ENCODE results near the gene ARID4B. TPM values are rescaled to one million over a fixed set of nuclear protein-coding genes. Genes with fewer than 3 reads are reported as not detected.

ARID4B gene
- polyA plus RNA-seq, 2 of the 4 experiments (the other 2 are of a cell fraction) = 14.9 to 16.0 TPM

GRCh38 chr1:235213752-235214151 lies 114.2 kb downstream of the ARID4B start:
- Histone ChIP-seq H3K4me2 (no peak overlapping the region), H3K4me3 (no peak overlapping the region), H3K27ac (no peak overlapping the region), H3K4me1 (no peaks in the 10 kb centered on the region), H3K9me3 (no peaks in the 10 kb centered on the region)
- FAIRE-seq (no peak), DNase-seq (ENCODE audit: low read depth in 1 of 2, low spot score in 1 of 2) (no peak), ATAC-seq (no peak)
- TF ChIP-seq FOSL2 (IDR thresholded peaks at IDR 0.05) (no peak), FOSL2 (CRISPR knock-in tag; IDR thresholded peaks at IDR 0.05) (no peak), JUNB (IDR thresholded peaks at IDR 0.05) (no peak), RNF2 (IDR thresholded peaks at IDR 0.05; ENCODE audit: borderline replicate concordance, low read depth) (no peak), NFE2L2 (conservative IDR thresholded peaks at IDR 0.05; ENCODE audit: low read length) (no peak), MYC (IDR thresholded peaks at IDR 0.05; ENCODE audit: borderline replicate concordance, low read length) (no peak), TP53 (CRISPR knock-in tag; IDR thresholded peaks at IDR 0.05) (no peak), CHD4 (IDR thresholded peaks at IDR 0.05; ENCODE audit: borderline replicate concordance) (no peak), HEYL (CRISPR knock-in tag; IDR thresholded peaks at IDR 0.05) (no peak), HOXA7 (CRISPR knock-in tag; IDR thresholded peaks at IDR 0.05) (no peak), PHF8 (IDR thresholded peaks at IDR 0.05; ENCODE audit: borderline replicate concordance, low read depth) (no peak), CBX8 (IDR thresholded peaks at IDR 0.05) (no peak), FOXS1 (CRISPR knock-in tag; IDR thresholded peaks at IDR 0.05) (no peak)
- POLR2A ChIA-PET = no interaction called here
- 92% methylated on average over 6 of the region's 6 CpGs for WGBS (ENCODE audit: missing lambda C conversion rate)
- CTCF ChIA-PET = no interaction called here

GRCh38 chr1:235211517-235211916 lies 116.5 kb downstream of the ARID4B start:
- H3K4me3 ChIP-seq = no peak overlapping the region
- ATAC-seq (no peak), FAIRE-seq (no peak), DNase-seq (ENCODE audit: low read depth in 1 of 2, low spot score in 1 of 2) (no peak)
- H3K9me3 ChIP-seq = no peaks in the 10 kb centered on the region
- no peak overlapping the region for H3K4me2 ChIP-seq
- POLR2A ChIA-PET = no interaction called here
- H3K27ac ChIP-seq = no peak overlapping the region
- H3K4me1 ChIP-seq = no peaks in the 10 kb centered on the region
- CTCF ChIA-PET = interaction anchor here (1.2 to 1.4 kb wide), 2 partner anchors 10 to 205 kb away, joined by 3 read pairs; no protein-coding TSS in a partner anchor
- TF ChIP-seq ELK1 (IDR thresholded peaks at IDR 0.05; ENCODE audit: low read depth, low read length) (no peak), CEBPB (IDR thresholded peaks at IDR 0.05) (no peak), E2F6 (IDR thresholded peaks at IDR 0.05; ENCODE audit: borderline replicate concordance, low read depth) (no peak), HOXB13 (CRISPR knock-in tag; IDR thresholded peaks at IDR 0.05; ENCODE audit: low read depth) (no peak), POLR2A (IDR thresholded peaks at IDR 0.05; ENCODE audit: low read length) (no peak), ZSCAN20 (CRISPR knock-in tag; IDR thresholded peaks at IDR 0.05) (no peak), ZNF302 (CRISPR knock-in tag; IDR thresholded peaks at IDR 0.05) (no peak), KDM5A (IDR thresholded peaks at IDR 0.05) (no peak)
- 68% methylated on average over 3 of the region's 3 CpGs for WGBS (ENCODE audit: missing lambda C conversion rate)

- POLR2A ChIA-PET = no interaction called here
- 91% methylated on average over 2 of the region's 2 CpGs for WGBS (ENCODE audit: missing lambda C conversion rate)
- ATAC-seq = no peak
Measured at GRCh38 chr1:235207209-235207565, 120.8 kb downstream of the ARID4B start.

More at GRCh38 chr1:235207209-235207565, 120.8 kb downstream of the ARID4B start:
- Histone ChIP-seq H3K4me1 (no peaks in the 10 kb centered on the region), H3K27ac (no peak overlapping the region), H3K4me3 (no peak overlapping the region), H3K4me2 (no peak overlapping the region), H3K9me3 (no peaks in the 10 kb centered on the region)
- no peak for TF ChIP-seq JUN (IDR thresholded peaks at IDR 0.05)
- TF ChIP-seq KDM5A (IDR thresholded peaks at IDR 0.05) = no peak
- TF ChIP-seq FOSB (CRISPR knock-in tag; IDR thresholded peaks at IDR 0.05) = no peak
- no peak for TF ChIP-seq FOXS1 (CRISPR knock-in tag; IDR thresholded peaks at IDR 0.05)
- TF ChIP-seq HMGXB4 (CRISPR knock-in tag; IDR thresholded peaks at IDR 0.05; ENCODE audit: borderline replicate concordance) = no peak
- no peak for TF ChIP-seq PHF8 (IDR thresholded peaks at IDR 0.05; ENCODE audit: borderline replicate concordance, low read depth)
- TF ChIP-seq RCOR1 (IDR thresholded peaks at IDR 0.05; ENCODE audit: low read depth, low read length) = no peak
- no peak for TF ChIP-seq NFE2L2 (conservative IDR thresholded peaks at IDR 0.05; ENCODE audit: low read length)
- no peak for TF ChIP-seq CTCF (IDR thresholded peaks at IDR 0.05)
- no peak for TF ChIP-seq CHD4 (IDR thresholded peaks at IDR 0.05; ENCODE audit: borderline replicate concordance)
- no peak for TF ChIP-seq MYC (IDR thresholded peaks at IDR 0.05; ENCODE audit: borderline replicate concordance, low read length)
- TF ChIP-seq JUNB (IDR thresholded peaks at IDR 0.05) = no peak
- no peak for TF ChIP-seq PBX3 (IDR thresholded peaks at IDR 0.05)
- no peak for TF ChIP-seq MAFK (IDR thresholded peaks at IDR 0.05; ENCODE audit: partially characterized antibody)
- TF ChIP-seq HOXB13 (CRISPR knock-in tag; IDR thresholded peaks at IDR 0.05; ENCODE audit: low read depth) = no peak
- no peak for TF ChIP-seq RFX5 (IDR thresholded peaks at IDR 0.05)
- TF ChIP-seq CBX8 (IDR thresholded peaks at IDR 0.05) = no peak
- CTCF ChIA-PET = no interaction called here
- no peak for FAIRE-seq
- DNase-seq (ENCODE audit: low read depth in 1 of 2, low spot score in 1 of 2) = no peak
